ENCODE data around the gene PRCD. TPM values are rescaled to one million over a fixed set of nuclear protein-coding genes. Genes with fewer than 3 reads are reported as not detected.
A peak's percentile ranks its signal among the peaks of the same experiment; 100 is the strongest.
"Not testable (repeated sequence)": the region's sequence is repeated elsewhere in the genome, so short reads cannot be mapped to it uniquely, and the experiment has no call there.

Gene PRCD
- total RNA-seq, 1 donor from 2014 or later: 0.52 TPM

GRCh38 chr17:76517638-76518038 is 22.2 kb upstream of the PRCD start:
- H3K9ac ChIP-seq (ENCODE audit: low read depth in 1 of 3, low read length in 3 of 3): no peak overlapping the region
- H3K4me3 ChIP-seq (ENCODE audit: low read length in 3 of 3): no peak overlapping the region
- H3K27ac ChIP-seq (ENCODE audit: low read depth, low read length): no peak overlapping the region
- peaks cover 7 to 9% (median 8%) of the 10 kb centered on the region in 3 donors for H3K4me1 ChIP-seq (ENCODE audit: control insufficient read depth in 3 of 3, insufficient read depth in 3 of 3, low read length in 3 of 3)
- H3K36me3 ChIP-seq (ENCODE audit: control insufficient read depth in 3 of 3, insufficient read depth in 3 of 3, low read length in 3 of 3): no peaks in the 10 kb centered on the region
- H3K27me3 ChIP-seq (ENCODE audit: control insufficient read depth in 3 of 3, insufficient read depth in 3 of 3, low read length in 3 of 3): peaks cover 0 to 4% (median 0%) of the 10 kb centered on the region in 3 donors
- H3K9me3 ChIP-seq (ENCODE audit: control insufficient read depth in 3 of 3, low read length in 3 of 3): no peaks in the 10 kb centered on the region

GRCh38 chr17:76519048-76519966 is 20.5 kb upstream of the PRCD start:
- Histone ChIP-seq H3K36me3 (ENCODE audit: control insufficient read depth in 3 of 3, insufficient read depth in 3 of 3, low read length in 3 of 3) (no peaks in the 10 kb centered on the region), H3K9ac (ENCODE audit: low read depth in 1 of 3, low read length in 3 of 3) (no peak overlapping the region), H3K9me3 (ENCODE audit: control insufficient read depth in 3 of 3, low read length in 3 of 3) (no peaks in the 10 kb centered on the region), H3K27me3 (ENCODE audit: control insufficient read depth in 3 of 3, insufficient read depth in 3 of 3, low read length in 3 of 3) (peaks cover 0 to 4% (median 0%) of the 10 kb centered on the region in 3 donors), H3K27ac (ENCODE audit: low read depth, low read length) (no peak overlapping the region), H3K4me3 (ENCODE audit: low read length in 3 of 3) (no peak overlapping the region), H3K4me1 (ENCODE audit: control insufficient read depth in 3 of 3, insufficient read depth in 3 of 3, low read length in 3 of 3) (peaks cover 12 to 15% (median 14%) of the 10 kb centered on the region in 3 donors)

GRCh38 chr17:76521262-76521661 is 18.6 kb upstream of the PRCD start:
- H3K9ac ChIP-seq (ENCODE audit: low read depth in 1 of 3, low read length in 3 of 3): no peak overlapping the region
- no peaks in the 10 kb centered on the region for H3K36me3 ChIP-seq (ENCODE audit: control insufficient read depth in 3 of 3, insufficient read depth in 3 of 3, low read length in 3 of 3)
- no peaks in the 10 kb centered on the region for H3K9me3 ChIP-seq (ENCODE audit: control insufficient read depth in 3 of 3, low read length in 3 of 3)
- peaks cover 10 to 17% (median 16%) of the 10 kb centered on the region in 3 donors for H3K4me1 ChIP-seq (ENCODE audit: control insufficient read depth in 3 of 3, insufficient read depth in 3 of 3, low read length in 3 of 3)
- peaks cover 0 to 4% (median 0%) of the 10 kb centered on the region in 3 donors for H3K27me3 ChIP-seq (ENCODE audit: control insufficient read depth in 3 of 3, insufficient read depth in 3 of 3, low read length in 3 of 3)
- no peak overlapping the region for H3K4me3 ChIP-seq (ENCODE audit: low read length in 3 of 3)
- H3K27ac ChIP-seq (ENCODE audit: low read depth, low read length): no peak overlapping the region

- H3K9me3 ChIP-seq (ENCODE audit: control insufficient read depth in 3 of 3, low read length in 3 of 3); H3K9ac ChIP-seq (ENCODE audit: low read depth in 1 of 3, low read length in 3 of 3); H3K36me3 ChIP-seq (ENCODE audit: control insufficient read depth in 3 of 3, insufficient read depth in 3 of 3, low read length in 3 of 3); H3K27ac ChIP-seq (ENCODE audit: low read depth, low read length); H3K4me3 ChIP-seq (ENCODE audit: low read length in 3 of 3); H3K27me3 ChIP-seq (ENCODE audit: control insufficient read depth in 3 of 3, insufficient read depth in 3 of 3, low read length in 3 of 3): not testable (repeated sequence)
- peaks cover 10 to 17% (median 16%) of the 10 kb centered on the region in 3 donors for H3K4me1 ChIP-seq (ENCODE audit: control insufficient read depth in 3 of 3, insufficient read depth in 3 of 3, low read length in 3 of 3)
Measured at GRCh38 chr17:76521683-76522082, 18.2 kb upstream of the PRCD start.

GRCh38 chr17:76523084-76524037 is 16.5 kb upstream of the PRCD start:
- Histone ChIP-seq H3K9me3 (ENCODE audit: control insufficient read depth in 3 of 3, low read length in 3 of 3) (no peaks in the 10 kb centered on the region), H3K4me1 (ENCODE audit: control insufficient read depth in 3 of 3, insufficient read depth in 3 of 3, low read length in 3 of 3) (peaks cover 22 to 26% (median 25%) of the 10 kb centered on the region in 3 donors), H3K4me3 (ENCODE audit: low read length in 3 of 3) (peak overlapping the region; percentile 1 to 41 (median 13)), H3K27ac (ENCODE audit: low read depth, low read length) (no peak overlapping the region), H3K9ac (ENCODE audit: low read depth in 1 of 3, low read length in 3 of 3) (peak overlapping the region in 1 of 3 donors; percentile 62), H3K27me3 (ENCODE audit: control insufficient read depth in 3 of 3, insufficient read depth in 3 of 3, low read length in 3 of 3) (peaks cover 0 to 4% (median 0%) of the 10 kb centered on the region in 3 donors), H3K36me3 (ENCODE audit: control insufficient read depth in 3 of 3, insufficient read depth in 3 of 3, low read length in 3 of 3) (no peaks in the 10 kb centered on the region)

GRCh38 chr17:76524598-76525512 is 15.0 kb upstream of the PRCD start:
- H3K9ac ChIP-seq (ENCODE audit: low read depth in 1 of 3, low read length in 3 of 3): peak overlapping the region in 1 of 3 donors; percentile 50
- peaks cover 0 to 4% (median 0%) of the 10 kb centered on the region in 3 donors for H3K27me3 ChIP-seq (ENCODE audit: control insufficient read depth in 3 of 3, insufficient read depth in 3 of 3, low read length in 3 of 3)
- peak overlapping the region in 1 of 3 donors; percentile 13 for H3K4me3 ChIP-seq (ENCODE audit: low read length in 3 of 3)
- no peaks in the 10 kb centered on the region for H3K9me3 ChIP-seq (ENCODE audit: control insufficient read depth in 3 of 3, low read length in 3 of 3)
- H3K36me3 ChIP-seq (ENCODE audit: control insufficient read depth in 3 of 3, insufficient read depth in 3 of 3, low read length in 3 of 3): no peaks in the 10 kb centered on the region
- H3K27ac ChIP-seq (ENCODE audit: low read depth, low read length): peak overlapping the region; percentile 36
- H3K4me1 ChIP-seq (ENCODE audit: control insufficient read depth in 3 of 3, insufficient read depth in 3 of 3, low read length in 3 of 3): peaks cover 35 to 38% (median 38%) of the 10 kb centered on the region in 3 donors

- not testable (repeated sequence) for H3K9me3 ChIP-seq (ENCODE audit: control insufficient read depth in 3 of 3, low read length in 3 of 3); H3K36me3 ChIP-seq (ENCODE audit: control insufficient read depth in 3 of 3, insufficient read depth in 3 of 3, low read length in 3 of 3); H3K4me3 ChIP-seq (ENCODE audit: low read length in 3 of 3); H3K27me3 ChIP-seq (ENCODE audit: control insufficient read depth in 3 of 3, insufficient read depth in 3 of 3, low read length in 3 of 3); H3K9ac ChIP-seq (ENCODE audit: low read depth in 1 of 3, low read length in 3 of 3)
- H3K4me1 ChIP-seq (ENCODE audit: control insufficient read depth in 3 of 3, insufficient read depth in 3 of 3, low read length in 3 of 3): peaks cover 41 to 44% (median 44%) of the 10 kb centered on the region in 3 donors
- H3K27ac ChIP-seq (ENCODE audit: low read depth, low read length): peak overlapping the region; percentile 36
Measured at GRCh38 chr17:76525513-76525833, 14.4 kb upstream of the PRCD start.

GRCh38 chr17:76527016-76527415 is 12.8 kb upstream of the PRCD start:
- H3K4me3 ChIP-seq (ENCODE audit: low read length in 3 of 3): peak overlapping the region in 1 of 3 donors; percentile 35
- H3K4me1 ChIP-seq (ENCODE audit: control insufficient read depth in 3 of 3, insufficient read depth in 3 of 3, low read length in 3 of 3): peaks cover 56 to 57% (median 56%) of the 10 kb centered on the region in 3 donors
- H3K9ac ChIP-seq (ENCODE audit: low read depth in 1 of 3, low read length in 3 of 3): peak overlapping the region in 2 of 3 donors; percentile 50 to 59
- not testable (repeated sequence) for H3K27me3 ChIP-seq (ENCODE audit: control insufficient read depth in 3 of 3, insufficient read depth in 3 of 3, low read length in 3 of 3); H3K9me3 ChIP-seq (ENCODE audit: control insufficient read depth in 3 of 3, low read length in 3 of 3); H3K36me3 ChIP-seq (ENCODE audit: control insufficient read depth in 3 of 3, insufficient read depth in 3 of 3, low read length in 3 of 3)
- H3K27ac ChIP-seq (ENCODE audit: low read depth, low read length): peak overlapping the region; percentile 76
